Erythroblast (primary cell): ENCODE data around the gene ANKRD28.
A peak's percentile ranks its signal among the peaks of the same experiment; 100 is the strongest.

ENCODE experiments used
- GATA1 ChIP-seq: IDR thresholded peaks from 2 replicates; pipeline ENCODE4 v1.6.1; 2011; ENCODE audit warnings: low read depth, mild to moderate bottlenecking, control low read depth, low read length, moderate library complexity
- POLR2A ChIP-seq: IDR thresholded peaks from 2 replicates; pipeline ENCODE4 v1.6.1; 2011; ENCODE audit warnings: mild to moderate bottlenecking, low read length

DNA sequence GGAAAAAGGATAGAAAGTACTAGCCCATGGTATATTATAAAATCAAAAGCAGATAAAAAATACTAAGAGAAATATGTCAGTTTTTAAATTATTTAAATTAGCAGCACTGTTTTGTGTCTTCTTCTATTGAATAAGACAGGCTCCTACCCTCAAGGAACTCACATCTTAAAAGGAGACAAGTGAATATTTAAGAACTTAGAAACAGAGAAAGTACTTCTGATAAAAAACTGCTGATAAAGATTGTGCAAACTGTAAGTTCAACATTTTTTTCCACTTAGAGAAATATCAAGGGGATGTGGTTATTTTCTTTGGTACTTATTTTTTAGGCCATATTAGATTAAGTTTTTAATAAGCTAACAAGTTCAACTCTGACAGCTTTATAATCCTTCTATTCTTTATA lies 3.0 kb upstream of the ANKRD28 start:
- TF ChIP-seq POLR2A (peak; percentile 14), GATA1 (no peak)
